Spleen (tissue), 11 donors: Measurements from ENCODE around the gene UBE2E2. TPM values are rescaled to one million over a fixed set of nuclear protein-coding genes. Genes with fewer than 3 reads are reported as not detected.

Source experiments
- DNase-seq: peaks from one replicate; pipeline ENCODE4 v3.0.0-alpha.2; 2020
- H3K27ac ChIP-seq, 8 donors: fragments of 200-600 bp; sonication (generic) in 7 of 8; 1 replicate in 4 of 8; 2 replicates in 4 of 8; pipeline versions ENCODE4 v1.5.0 to v1.8.0; 2016 to 2021; ENCODE audit warnings: inconsistent platforms in 4 of 8, mild to moderate bottlenecking in 4 of 8, moderate library complexity in 1 of 8
- H3K27me3 ChIP-seq, 7 donors: fragments of 200-600 bp; sonication (generic) in 6 of 7; replicated peaks in 1 of 7; 1 replicate in 4 of 7; 2 replicates in 3 of 7; pipeline versions ENCODE4 v1.5.0 to v1.8.0; 2016 to 2021; ENCODE audit warnings: inconsistent platforms in 3 of 7, mild to moderate bottlenecking in 1 of 7
- H3K36me3 ChIP-seq, 6 donors: fragments of 200-600 bp; sonication (generic) in 5 of 6; 1 replicate in 4 of 6; 2 replicates in 2 of 6; pipeline versions ENCODE4 v1.5.0 to v1.8.0; 2016 to 2021; ENCODE audit warnings: inconsistent platforms in 2 of 6
- H3K4me1 ChIP-seq, 6 donors: fragments of 200-600 bp; sonication (generic) in 5 of 6; 1 replicate in 3 of 6; 2 replicates in 3 of 6; pipeline versions ENCODE4 v1.5.0 to v1.8.0; 2016 to 2021; ENCODE audit warnings: inconsistent platforms in 3 of 6
- H3K4me3 ChIP-seq, 8 donors: fragments of 200-600 bp; sonication (generic) in 7 of 8; 1 replicate in 4 of 8; 2 replicates in 4 of 8; pipeline versions ENCODE4 v1.5.0 to v1.8.0; 2016 to 2021; ENCODE audit warnings: inconsistent platforms in 4 of 8, mild to moderate bottlenecking in 4 of 8, moderate library complexity in 2 of 8
- H3K9me3 ChIP-seq, 8 donors: fragments of 200-600 bp; sonication (generic) in 7 of 8; 1 replicate in 4 of 8; 2 replicates in 4 of 8; pipeline versions ENCODE4 v1.5.0 to v1.8.0; 2016 to 2021; ENCODE audit warnings: inconsistent platforms in 4 of 8
- CTCF ChIP-seq, 11 experiments: fragments of 200-600 bp in 7 of 11; fragments of 450-650 bp in 4 of 11; sonication (generic) in 4 of 11; IDR thresholded peaks in 8 of 11; conservative IDR thresholded peaks in 3 of 11; 1 replicate in 7 of 11; 2 replicates in 4 of 11; pipeline versions ENCODE4 v1.4.0 to v1.8.0; 2016 to 2021; ENCODE audit warnings: antibody characterized with exemption in 11 of 11, inconsistent platforms in 4 of 11, mild to moderate bottlenecking in 1 of 11
- POLR2A ChIP-seq, 3 donors: fragments of 450-650 bp; IDR thresholded peaks; one replicate each; pipeline ENCODE4 v1.5.1; 2017; ENCODE audit warnings: antibody characterized with exemption in 3 of 3, mild to moderate bottlenecking in 1 of 3
- POLR2AphosphoS5 ChIP-seq, 3 donors: sonication (generic); formaldehyde crosslinking; IDR thresholded peaks; one replicate each; pipeline ENCODE4 v1.5.1; 2017; ENCODE audit warnings: antibody characterized with exemption in 3 of 3
- WGBS, 5 donors: extraction: QIAGEN DNeasy Blood & Tissue Kit in 3 of 5; methylation state at CpG; one replicate each; pipeline versions ENCODE4 v1.1.5 to v1.1.7; 2013 to 2018; 5-methylcytosine and 5-hydroxymethylcytosine counted together
- intact Hi-C: fragments of 100-400 bp; cut with DNase I; formaldehyde crosslinking; loops from one replicate; pipeline ENCODE4 v1.15.0; 2023; ENCODE audit warnings: low total_unique reads
- polyA plus RNA-seq, 3 donors: library from polyadenylated mRNA; stranded (reverse); fragments of 200-250 nt; gene quantifications; one replicate each; pipeline ENCODE4 v1.2.1, GENCODE V29; 2013
- total RNA-seq, 7 donors: library from RNA; depleted of rRNA in 3 of 7; stranded (reverse); fragments of >200 nt in 3 of 7; fragmentation: NEBNext Ultra II Directional in 4 of 7; extraction: Animal tissue kit (Norgen Biotek cat#: 25700) in 4 of 7; gene quantifications; one replicate each; pipeline versions ENCODE4 v1.1.0 to v1.2.1, GENCODE V29; 2016 to 2021
- donor health status: healthy with polysubstance abuse.
- donor health status: DM: no; HTN: no; CAD: no; lungs with moderate emphysema.
- donor health status: DM: no; HTN: no; CAD: no.
- donor health status: Bipolar disorder and iron deficiency.
- donor health status: healthy.
- donor health status: DM: no; HTN: no; CAD: no.
- donor health status: DM: yes; HTN: yes; CAD: no.

Gene UBE2E2
- total and polyA plus RNA-seq, 10 donors, result 27.9 to 87.6 (median 41.2) TPM

DNA sequence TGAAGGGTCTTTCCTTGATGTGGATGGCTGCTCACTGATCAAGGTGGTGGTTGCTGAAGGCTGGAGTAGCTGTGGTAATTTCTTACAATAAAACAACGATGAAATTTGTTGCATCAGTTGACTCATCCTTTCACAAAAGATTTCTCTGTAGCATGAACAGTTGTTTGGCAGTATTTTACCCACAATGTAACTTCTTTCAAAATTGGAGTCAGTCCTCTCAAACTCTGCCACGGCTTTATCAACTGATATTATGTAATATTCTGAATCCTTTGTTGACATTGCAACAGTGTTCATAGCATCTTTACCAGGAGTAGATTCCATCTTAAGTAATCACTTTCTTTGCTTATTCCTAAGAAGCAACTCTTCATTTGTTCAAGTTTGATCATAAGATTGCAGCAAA is 252.6 kb downstream of the UBE2E2 start:
- peaks cover 0 to 15% (median 0%) of the 10 kb centered on the region in 6 donors for H3K4me1 ChIP-seq
- H3K27ac ChIP-seq, result no peak overlapping the region
- WGBS, 5 donors, result 50 to 79% (median 69%) methylated on average over 2 of the region's 2 CpGs
- H3K4me3 ChIP-seq, result no peak overlapping the region
- intact Hi-C loops, result no loop called here
- DNase-seq, result no peak
- H3K36me3 ChIP-seq, result peaks cover 0 to 4% (median 0%) of the 10 kb centered on the region in 6 donors
- no peaks in the 10 kb centered on the region for H3K9me3 ChIP-seq
- TF ChIP-seq POLR2AphosphoS5 (IDR thresholded peaks at IDR 0.05) (no peak), POLR2A (IDR thresholded peaks at IDR 0.05) (no peak), CTCF (IDR thresholded peaks at IDR 0.05 in 8 of 11, conservative IDR thresholded peaks at IDR 0.05 in 3 of 11) (no peak)
- H3K27me3 ChIP-seq, result no peaks in the 10 kb centered on the region

- DNase-seq, result no peak
- Histone ChIP-seq H3K36me3 (peaks cover 0 to 4% (median 0%) of the 10 kb centered on the region in 6 donors), H3K4me1 (peaks cover 0 to 15% (median 0%) of the 10 kb centered on the region in 6 donors), H3K27ac (no peak overlapping the region), H3K4me3 (no peak overlapping the region), H3K9me3 (no peaks in the 10 kb centered on the region), H3K27me3 (no peaks in the 10 kb centered on the region)
- TF ChIP-seq CTCF (IDR thresholded peaks at IDR 0.05 in 8 of 11, conservative IDR thresholded peaks at IDR 0.05 in 3 of 11) (no peak), POLR2A (IDR thresholded peaks at IDR 0.05) (no peak), POLR2AphosphoS5 (IDR thresholded peaks at IDR 0.05) (no peak)
- intact Hi-C loops, result no loop called here
- WGBS, 5 donors, result 82 to 94% (median 85%) methylated on average over 2 of the region's 2 CpGs
Measured at GRCh38 chr3:23457697-23458096, 254.6 kb downstream of the UBE2E2 start.

DNA sequence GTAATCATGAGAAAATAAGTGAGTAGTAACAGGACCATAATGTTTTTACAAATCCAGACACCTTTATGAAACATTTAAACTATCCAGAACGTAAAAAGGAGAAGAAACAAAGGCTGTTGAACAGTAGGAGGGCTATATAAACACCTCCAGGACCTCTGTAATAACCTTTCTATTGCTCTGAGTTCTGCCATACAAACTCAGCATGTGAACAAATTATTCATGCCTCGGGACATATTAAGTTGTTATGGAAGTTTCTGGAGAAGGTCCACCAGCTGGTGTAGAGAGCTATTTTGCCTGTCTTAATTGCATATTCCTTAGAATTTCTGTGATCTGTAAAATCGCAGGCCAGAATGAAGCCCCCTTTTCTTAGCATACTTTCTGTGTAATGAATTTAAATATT is 256.3 kb downstream of the UBE2E2 start:
- WGBS, 5 donors, result 83 to 88% (median 87%) methylated on average over 3 of the region's 3 CpGs
- DNase-seq, result no peak
- Histone ChIP-seq H3K27me3 (no peaks in the 10 kb centered on the region), H3K4me3 (no peak overlapping the region), H3K4me1 (peaks cover 0 to 15% (median 0%) of the 10 kb centered on the region in 6 donors), H3K9me3 (no peaks in the 10 kb centered on the region), H3K27ac (no peak overlapping the region), H3K36me3 (peaks cover 0 to 4% (median 0%) of the 10 kb centered on the region in 6 donors)
- TF ChIP-seq POLR2A (IDR thresholded peaks at IDR 0.05), result no peak
- no peak for TF ChIP-seq CTCF (IDR thresholded peaks at IDR 0.05 in 8 of 11, conservative IDR thresholded peaks at IDR 0.05 in 3 of 11)
- no peak for TF ChIP-seq POLR2AphosphoS5 (IDR thresholded peaks at IDR 0.05)
- intact Hi-C loops, result no loop called here

DNA sequence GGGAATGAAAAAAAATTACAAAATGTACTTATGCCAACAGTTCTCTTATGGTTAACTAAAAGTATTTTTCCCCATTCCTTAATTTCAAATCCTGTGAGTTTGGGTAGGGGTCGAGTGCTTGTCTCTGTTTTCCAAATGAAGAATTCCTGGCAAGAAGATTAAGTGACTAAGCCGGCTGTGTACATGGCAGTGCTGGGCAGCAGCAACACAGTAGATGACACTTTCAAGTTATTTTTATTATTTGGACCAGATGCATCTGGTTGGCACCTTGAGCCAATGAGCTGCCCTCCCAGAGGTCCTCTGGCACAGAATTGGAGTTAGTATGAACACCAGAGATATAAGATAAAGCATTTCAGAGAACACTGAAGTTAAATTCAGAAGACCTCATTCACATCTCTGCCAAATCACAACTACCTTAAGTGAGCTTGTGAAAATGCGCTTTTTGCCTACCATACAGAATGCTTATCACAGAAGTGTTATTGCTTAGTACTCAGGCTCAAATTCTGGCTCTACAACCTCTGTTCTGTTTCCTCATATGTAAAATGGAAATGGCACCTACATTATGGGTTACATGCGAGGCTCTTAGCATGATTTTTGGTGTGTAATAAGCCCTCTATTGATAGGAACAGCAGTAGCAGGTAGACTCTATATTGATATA is 256.9 kb downstream of the UBE2E2 start:
- no peak overlapping the region for H3K4me3 ChIP-seq
- WGBS, 5 donors, result 85 to 90% (median 89%) methylated on average over 4 of the region's 4 CpGs
- no peak for DNase-seq
- no peaks in the 10 kb centered on the region for H3K27me3 ChIP-seq
- H3K36me3 ChIP-seq, result peaks cover 0 to 4% (median 0%) of the 10 kb centered on the region in 6 donors
- H3K4me1 ChIP-seq, result peaks cover 0 to 11% (median 0%) of the 10 kb centered on the region in 6 donors
- intact Hi-C loops, result no loop called here
- no peak overlapping the region for H3K27ac ChIP-seq
- no peaks in the 10 kb centered on the region for H3K9me3 ChIP-seq
- TF ChIP-seq POLR2A (IDR thresholded peaks at IDR 0.05), result no peak
- TF ChIP-seq CTCF (IDR thresholded peaks at IDR 0.05 in 8 of 11, conservative IDR thresholded peaks at IDR 0.05 in 3 of 11), result no peak
- no peak for TF ChIP-seq POLR2AphosphoS5 (IDR thresholded peaks at IDR 0.05)
